Left lobe of liver (tissue), 2 donors: ENCODE measurements around the gene KLK11. TPM values are rescaled to one million over a fixed set of nuclear protein-coding genes. Genes with fewer than 3 reads are reported as not detected.

Experiments
- ATAC-seq: fragments of 200-7000 bp; cut with Tn5 transposase; one replicate; pipeline ENCODE4 v1.9.1; 2020; ENCODE audit warnings: mild to moderate bottlenecking, moderate library complexity
- DNase-seq: peaks from one replicate; pipeline ENCODE4 v3.0.0-alpha.2; 2020; ENCODE audit warnings: low spot score
- total RNA-seq: library from RNA; stranded (reverse); gene quantifications from one replicate; pipeline ENCODE4 v1.2.1, GENCODE V29; 2021
- donor health status: DM: no; HTN: no; CAD: no; lungs with moderate emphysema.
- donor health status: DM: no; HTN: yes; CAD: no.

Gene KLK11
- total RNA-seq, 1 donor from 2014 or later: not detected

GRCh38 chr19:51029718-51030117 lies 3.3 kb upstream of the KLK11 start:
- DNase-seq (no peak), ATAC-seq (no peak)

DNA sequence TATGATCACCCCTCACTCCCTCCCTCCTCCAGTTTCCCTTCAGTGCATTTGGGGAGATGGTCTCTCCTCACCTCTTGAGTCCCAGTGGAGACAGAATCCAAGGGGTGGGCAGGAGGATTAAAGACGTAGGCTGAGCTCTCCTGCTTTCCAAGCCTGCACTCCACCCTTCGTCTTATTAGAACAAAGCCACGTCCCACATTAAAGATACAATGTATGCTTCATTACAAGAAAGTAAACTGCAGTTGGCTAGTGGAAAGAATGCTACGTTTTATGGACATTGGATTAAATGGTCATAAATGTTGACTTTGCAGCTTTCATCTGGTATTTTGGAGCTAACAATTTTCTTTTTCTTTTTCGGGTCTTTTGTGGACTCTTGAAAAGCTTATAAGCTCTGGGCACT lies 1.5 kb upstream of the KLK11 start:
- ATAC-seq: no peak
- no peak for DNase-seq

GRCh38 chr19:51027126-51027806 lies 850 bp upstream of the KLK11 start:
- DNase-seq (no peak), ATAC-seq (no peak)

DNA sequence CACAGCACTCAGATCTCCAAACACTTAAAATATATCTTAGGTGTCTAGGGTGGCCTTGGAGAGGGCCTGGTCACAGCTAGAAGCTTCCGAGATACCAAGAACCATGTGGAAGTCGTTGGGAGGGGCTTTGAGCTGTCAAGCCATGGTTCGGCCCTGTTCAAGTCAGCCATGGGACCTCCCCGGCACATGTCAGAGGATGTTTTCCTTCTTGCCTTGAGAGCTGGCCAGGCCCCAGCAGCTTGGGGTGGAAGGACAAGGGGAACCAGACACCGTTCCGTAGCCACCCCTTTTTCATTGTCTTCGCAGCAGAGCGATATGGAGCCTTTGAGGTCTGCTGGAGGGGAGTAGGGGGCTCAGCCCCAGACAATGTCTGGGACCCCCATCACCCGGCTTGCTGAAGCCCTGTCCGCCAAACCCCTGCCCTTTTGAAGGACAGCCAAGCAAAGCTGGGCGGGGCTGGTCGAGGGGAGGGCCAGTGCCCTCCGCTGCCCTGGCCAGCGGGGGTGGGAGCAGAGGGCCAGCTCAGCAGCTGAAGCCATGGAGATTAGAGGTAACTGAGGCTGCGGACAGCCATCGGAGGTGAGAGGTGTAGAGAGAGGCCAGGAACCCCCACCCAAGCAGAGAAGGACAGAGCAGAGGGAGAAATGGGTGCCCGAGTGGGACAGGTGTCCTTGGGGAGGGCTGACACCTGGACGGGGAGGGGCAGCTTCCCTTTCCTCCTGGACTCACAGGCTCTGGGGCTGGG lies 435 bp downstream of the KLK11 start:
- ATAC-seq (no peak), DNase-seq (no peak)

- DNase-seq (no peak), ATAC-seq (no peak)
Observed at GRCh38 chr19:51025401-51025800, 1.0 kb downstream of the KLK11 start.

DNA sequence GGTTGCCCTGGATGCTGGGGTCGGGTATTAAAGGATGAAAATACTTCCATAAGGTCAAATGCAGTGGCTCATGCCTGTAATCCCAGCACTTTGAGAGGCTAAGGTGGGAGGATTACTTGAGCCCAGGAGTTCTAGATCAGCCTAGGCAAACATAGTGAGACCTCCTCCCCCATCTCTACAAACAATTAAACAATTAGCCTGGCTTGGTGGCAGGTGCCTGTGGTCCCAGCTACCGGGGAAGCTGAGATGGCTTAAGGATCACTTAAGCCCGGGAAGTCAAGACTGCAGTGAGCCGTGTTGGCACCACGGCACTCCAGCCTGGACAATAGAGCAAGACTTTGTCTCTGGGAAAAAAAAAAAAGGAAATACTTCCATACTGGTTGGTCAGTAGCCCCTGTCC lies 1.5 kb downstream of the KLK11 start:
- no peak for ATAC-seq
- no peak for DNase-seq

GRCh38 chr19:51023946-51024345 lies 2.5 kb downstream of the KLK11 start:
- no peak for ATAC-seq
- no peak for DNase-seq

GRCh38 chr19:51022526-51022925 lies 3.9 kb downstream of the KLK11 start:
- ATAC-seq (no peak), DNase-seq (no peak)

DNA sequence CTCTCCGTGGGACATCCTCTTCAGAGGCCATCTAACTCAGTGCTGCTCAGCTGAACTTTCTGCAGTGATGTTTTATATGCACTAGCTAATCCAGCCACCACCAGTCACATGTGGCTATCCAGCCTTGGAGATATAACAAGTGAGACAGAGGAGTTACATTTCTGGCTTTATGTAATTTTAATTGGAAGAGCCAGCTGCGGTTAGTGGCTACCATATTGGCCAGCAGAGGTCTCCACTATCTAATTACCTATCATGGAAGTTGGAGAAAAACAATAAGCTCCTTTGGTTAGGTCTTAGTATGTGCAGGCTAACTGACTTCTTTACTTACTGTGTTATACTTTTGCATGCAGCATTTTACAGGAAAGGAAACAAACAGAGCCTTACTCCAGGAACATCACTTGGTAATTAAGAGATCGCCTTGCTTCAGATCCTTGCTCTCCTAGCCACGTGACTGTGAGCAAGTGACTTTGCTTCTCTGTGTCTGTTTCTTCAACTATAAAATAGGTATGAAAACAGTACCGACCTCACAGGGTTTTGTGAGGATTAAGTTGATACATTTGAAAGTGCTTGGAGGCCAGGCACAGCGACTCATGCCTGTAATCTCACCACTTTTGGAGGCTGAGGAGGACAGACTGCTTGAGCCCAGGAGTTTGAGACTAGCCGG lies 5.3 kb downstream of the KLK11 start:
- ATAC-seq: peak; percentile 74
- no peak for DNase-seq

DNA sequence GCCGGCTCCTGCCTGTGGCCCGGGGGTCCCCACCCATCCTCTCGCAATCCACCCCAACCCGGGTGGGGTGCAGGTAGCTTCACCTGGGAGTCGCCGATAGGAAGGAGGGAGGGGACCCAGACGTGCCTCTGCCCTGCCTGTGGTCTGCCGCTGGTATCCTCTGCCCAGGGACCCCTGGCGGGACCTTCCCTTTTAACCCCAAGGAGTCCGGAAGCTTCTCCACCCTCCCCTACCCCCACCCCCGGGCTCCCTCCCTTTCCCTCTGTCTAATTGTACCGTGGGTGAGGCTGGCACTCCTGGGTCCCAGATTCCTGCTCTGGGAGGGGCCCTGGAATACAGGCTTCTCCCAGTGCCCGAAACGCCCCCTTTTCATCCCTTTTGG lies 6.9 kb downstream of the KLK11 start, which contains the start of gene KLK10:
TSS of gene KLK10 (minus strand) at position 166 of the 382 bp plus-strand sequence. CDS start 579 bp downstream, outside the sequence.
- ATAC-seq (no peak), DNase-seq (no peak)

GRCh38 chr19:51018745-51019543 lies 7.5 kb downstream of the KLK11 start:
- DNase-seq (no peak), ATAC-seq (peak; percentile 37)

DNA sequence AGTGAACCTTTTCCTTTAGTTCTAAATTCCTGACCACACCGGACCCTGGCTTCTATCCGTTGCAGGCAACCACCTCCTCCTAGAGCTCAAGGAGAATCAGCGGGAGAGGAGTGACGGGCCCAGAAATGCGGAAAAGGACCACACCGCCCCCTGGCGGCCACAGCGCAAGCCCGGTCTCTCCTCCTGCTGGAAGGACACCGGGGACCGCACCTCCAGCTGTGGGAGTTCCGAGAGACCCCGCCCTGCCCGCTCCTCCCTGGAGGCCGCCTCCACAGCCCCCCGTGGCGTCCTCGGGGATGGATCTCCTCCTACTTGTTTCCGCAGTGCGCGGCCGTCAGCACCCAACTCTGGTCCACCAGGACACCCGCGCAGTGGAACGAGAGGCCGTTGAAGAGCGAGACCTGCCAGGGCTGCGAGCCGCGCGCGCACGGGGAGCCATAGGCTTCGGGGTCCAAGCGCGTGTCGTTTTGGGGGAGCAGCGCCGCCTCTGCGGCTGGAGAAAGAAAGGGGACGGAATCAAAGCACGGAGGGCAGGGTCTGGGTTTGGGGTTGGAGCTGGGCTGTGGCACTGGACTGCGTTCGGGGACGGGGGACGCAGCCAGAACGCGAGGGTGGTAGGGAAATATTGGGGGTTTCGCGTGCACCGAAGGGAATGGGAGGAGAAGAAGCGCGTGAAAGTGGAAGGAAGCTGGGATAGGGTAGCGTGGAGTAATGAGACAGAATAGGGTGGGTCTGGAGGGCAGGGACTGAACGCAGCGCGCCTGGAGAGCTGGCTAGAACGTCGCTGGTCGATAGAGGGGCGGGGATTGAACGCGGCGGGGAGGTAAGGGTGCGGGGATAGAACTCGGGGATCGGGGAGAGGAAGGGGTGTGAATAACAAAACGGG lies 9.4 kb downstream of the KLK11 start:
- DNase-seq (peak; percentile 55), ATAC-seq (peak; percentile 69)

DNA sequence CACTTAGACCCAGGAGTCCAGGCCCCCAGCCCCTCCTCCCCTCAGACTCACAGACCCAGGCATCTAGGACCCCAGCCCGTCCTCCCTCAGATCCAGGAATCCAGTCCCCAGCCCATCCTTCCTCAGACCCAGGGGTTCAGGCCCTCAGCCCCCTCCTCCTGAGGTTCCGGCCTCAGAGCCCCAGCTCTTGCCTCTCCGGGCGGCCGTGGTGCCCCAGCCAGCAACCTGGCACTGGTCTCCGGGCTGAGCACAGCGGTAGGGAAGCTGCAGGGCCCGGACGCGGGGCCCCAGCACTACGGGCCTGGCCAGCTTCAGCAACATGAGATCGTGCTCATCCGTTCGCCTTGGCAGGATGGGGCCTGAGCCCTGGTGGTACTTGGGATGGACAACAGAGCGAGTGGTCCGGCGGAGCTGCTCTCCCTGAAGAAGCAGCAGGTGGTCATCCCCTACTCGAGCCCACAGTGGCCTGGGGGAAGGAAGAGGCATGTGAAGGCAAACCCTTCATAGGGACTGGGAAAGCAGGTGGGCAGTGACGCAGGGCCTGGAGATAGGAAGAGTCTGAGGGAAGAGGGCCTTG lies 10.6 kb downstream of the KLK11 start:
- no peak for DNase-seq
- ATAC-seq: no peak

- ATAC-seq: no peak
- no peak for DNase-seq
Observed at GRCh38 chr19:51014242-51014641, 12.2 kb downstream of the KLK11 start.

- no peak for ATAC-seq
- DNase-seq: no peak
Observed at GRCh38 chr19:51012661-51013190, 13.7 kb downstream of the KLK11 start.

GRCh38 chr19:51010066-51010795 lies 16.2 kb downstream of the KLK11 start:
- no peak for DNase-seq
- no peak for ATAC-seq

DNA sequence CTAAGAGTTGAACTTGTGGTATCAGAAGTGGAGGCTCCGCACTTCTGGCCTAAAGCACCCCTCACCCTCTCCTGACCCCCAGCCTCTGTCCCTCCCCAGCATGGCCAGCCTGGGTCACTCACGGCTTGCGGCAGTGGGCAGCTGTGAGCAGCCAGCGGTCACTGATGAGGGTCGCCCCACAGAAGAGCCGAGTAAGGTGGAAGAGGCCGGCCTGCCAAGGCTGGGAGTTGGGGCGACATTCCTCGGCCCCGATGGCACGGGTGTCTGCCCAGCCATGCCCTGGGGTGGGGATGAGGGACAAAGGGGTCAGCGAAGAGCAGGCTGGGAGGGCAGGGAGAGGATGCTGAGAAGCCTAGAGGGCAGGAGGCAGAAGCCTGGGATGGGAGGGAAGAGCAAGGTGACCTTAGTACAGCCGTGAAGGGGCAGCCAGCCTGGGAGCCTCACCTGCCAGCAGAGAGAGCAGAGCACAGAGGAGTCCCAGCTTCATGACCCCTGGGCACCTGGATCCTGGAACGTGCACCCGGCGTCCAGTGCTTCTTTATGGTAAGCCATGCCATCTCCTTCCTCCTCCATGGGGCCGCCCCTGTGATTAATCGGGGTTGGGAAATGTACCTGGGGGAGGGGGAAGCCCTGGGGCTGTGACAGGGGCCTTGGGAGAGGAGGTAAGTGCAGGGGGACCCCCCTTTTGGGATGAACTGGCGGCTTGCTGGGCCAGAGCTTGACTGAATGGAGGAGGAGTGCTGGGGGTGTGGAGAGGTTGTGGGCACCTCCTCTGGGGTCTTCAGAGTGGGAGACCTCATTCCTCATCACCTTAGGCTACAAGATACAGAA lies 17.1 kb downstream of the KLK11 start:
- no peak for ATAC-seq
- no peak for DNase-seq

- ATAC-seq (no peak), DNase-seq (no peak)
Observed at GRCh38 chr19:51007488-51007887, 18.9 kb downstream of the KLK11 start.
